Fibroblast of peridontal ligament (primary cell): Measurements from ENCODE around the gene SLC25A4.

Experiments used
- DNase-seq: peaks from one replicate; pipeline ENCODE4 v3.0.0-alpha.2; 2010; ENCODE audit errors: extremely low read depth

SLC25A4 gene

GRCh38 chr4:185120631-185120946 is 22.5 kb upstream of the SLC25A4 start:
- no peak for DNase-seq

GRCh38 chr4:185122681-185123345 is 20.3 kb upstream of the SLC25A4 start:
- DNase-seq = no peak

- no peak for DNase-seq
Observed at GRCh38 chr4:185124006-185124405, 19.1 kb upstream of the SLC25A4 start.

GRCh38 chr4:185127021-185127925 is 15.8 kb upstream of the SLC25A4 start:
- no peak for DNase-seq

- no peak for DNase-seq
Observed at GRCh38 chr4:185128272-185129119, 14.6 kb upstream of the SLC25A4 start.

- DNase-seq = peak; percentile 81
Observed at GRCh38 chr4:185134307-185134869, 8.7 kb upstream of the SLC25A4 start.

- DNase-seq = no peak
Observed at GRCh38 chr4:185137233-185137925, 5.7 kb upstream of the SLC25A4 start.

GRCh38 chr4:185138161-185138560 is 4.9 kb upstream of the SLC25A4 start:
- no peak for DNase-seq

GRCh38 chr4:185139736-185140135 is 3.3 kb upstream of the SLC25A4 start:
- DNase-seq = no peak

- no peak for DNase-seq
Observed at GRCh38 chr4:185141777-185142176, 1.3 kb upstream of the SLC25A4 start.

GRCh38 chr4:185142564-185142911 is 528 bp upstream of the SLC25A4 start:
- no peak for DNase-seq

- DNase-seq = no peak
Observed at GRCh38 chr4:185143601-185143969, 519 bp downstream of the SLC25A4 start.

GRCh38 chr4:185144601-185145240 is 1.7 kb downstream of the SLC25A4 start:
- DNase-seq = no peak

- DNase-seq = no peak
Observed at GRCh38 chr4:185145572-185145971, 2.5 kb downstream of the SLC25A4 start.

GRCh38 chr4:185149392-185149791 is 6.3 kb downstream of the SLC25A4 start:
- DNase-seq = no peak

GRCh38 chr4:185151296-185151695 is 8.2 kb downstream of the SLC25A4 start:
- no peak for DNase-seq

GRCh38 chr4:185165605-185166063 is 22.6 kb downstream of the SLC25A4 start:
- peak; percentile 87 for DNase-seq

GRCh38 chr4:185167234-185167633 is 24.2 kb downstream of the SLC25A4 start:
- no peak for DNase-seq

- no peak for DNase-seq
Observed at GRCh38 chr4:185171373-185172071, 28.5 kb downstream of the SLC25A4 start.

- no peak for DNase-seq
Observed at GRCh38 chr4:185179488-185179887, 36.4 kb downstream of the SLC25A4 start.
